22Rv1 (cell line): ENCODE results near the gene CEBPE.

ENCODE experiments used
- CTCF ChIP-seq: fragments of 450-650 bp; IDR thresholded peaks from 2 replicates; pipeline ENCODE4 v1.5.1; 2017; ENCODE audit warnings: mild to moderate bottlenecking
- ZFX ChIP-seq: fragments of 450-650 bp; IDR thresholded peaks from 2 replicates; pipeline ENCODE4 v1.6.1; 2017; ENCODE audit warnings: antibody characterized with exemption, borderline replicate concordance

DNA sequence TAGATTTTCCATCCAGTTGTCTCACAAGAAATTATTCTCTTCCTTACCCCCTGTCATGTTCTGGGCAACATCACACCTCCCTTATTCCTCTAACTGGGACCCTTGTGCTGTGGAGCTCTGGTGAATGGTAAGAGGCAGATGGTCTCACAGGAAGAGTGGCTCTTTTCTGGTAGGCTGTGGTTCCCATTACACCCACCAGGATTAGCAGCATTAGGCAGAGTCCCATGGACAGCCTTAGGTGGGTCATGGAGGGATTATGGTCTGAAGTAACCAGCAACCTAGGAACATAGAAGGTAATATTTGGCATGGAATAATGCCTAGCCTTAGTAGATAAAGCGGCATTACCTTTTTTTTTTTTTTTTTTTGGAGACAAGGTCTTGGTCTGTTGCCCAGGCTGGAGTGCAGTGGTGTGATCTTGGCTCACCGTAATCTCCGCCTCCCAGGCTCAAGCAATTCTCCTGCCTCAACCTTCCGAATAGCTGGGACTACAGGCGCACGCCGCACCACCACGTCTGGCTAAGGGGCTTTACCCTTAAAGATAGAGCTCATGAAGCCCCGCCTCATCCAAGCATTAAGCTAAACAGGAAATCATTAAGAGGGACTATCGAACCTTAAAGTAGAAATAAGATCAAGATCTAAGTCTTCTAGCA lies 19.7 kb downstream of the CEBPE start:
- TF ChIP-seq CTCF (no peak), ZFX (no peak)
